Peyer's patch (tissue), 4 donors: Measurements from ENCODE around the gene APOL1. TPM values are rescaled to one million over a fixed set of nuclear protein-coding genes. Genes with fewer than 3 reads are reported as not detected.
"Not testable (repeated sequence)": the region's sequence is repeated elsewhere in the genome, so short reads cannot be mapped to it uniquely, and the experiment has no call there.

Experiments used
- DNase-seq, 3 donors: peaks; one replicate each; pipeline ENCODE4 v3.0.0-alpha.2; 2017 to 2019
- H3K27ac ChIP-seq, 4 donors: fragments of 200-600 bp; sonication (generic); one replicate each; pipeline ENCODE4 v1.5.1; 2016 to 2019
- H3K27me3 ChIP-seq, 2 donors: fragments of 200-600 bp; sonication (generic); one replicate each; pipeline ENCODE4 v1.5.1; 2019
- H3K36me3 ChIP-seq, 3 donors: fragments of 200-600 bp; sonication (generic); one replicate each; pipeline ENCODE4 v1.5.1; 2016 to 2019
- H3K4me1 ChIP-seq, 4 donors: fragments of 200-600 bp; sonication (generic); one replicate each; pipeline ENCODE4 v1.5.1; 2016 to 2019
- H3K4me3 ChIP-seq, 4 donors: fragments of 200-600 bp; sonication (generic); 1 replicate in 3 of 4; 2 replicates in 1 of 4; pipeline ENCODE4 v1.5.1; 2016 to 2019; ENCODE audit warnings: mild to moderate bottlenecking in 1 of 4
- H3K9me3 ChIP-seq, 4 donors: fragments of 200-600 bp; sonication (generic); one replicate each; pipeline ENCODE4 v1.5.1; 2016 to 2019; ENCODE audit warnings: mild to moderate bottlenecking in 1 of 4
- POLR2A ChIP-seq, 2 donors: fragments of 450-650 bp; IDR thresholded peaks; one replicate each; pipeline ENCODE4 v1.5.1; 2017; ENCODE audit warnings: antibody characterized with exemption in 2 of 2, mild to moderate bottlenecking in 2 of 2, moderate library complexity in 2 of 2
- total RNA-seq, 4 donors: library from RNA; depleted of rRNA; stranded (reverse); fragments of >200 nt; gene quantifications; one replicate each; pipeline ENCODE4 v1.1.0, GENCODE V29; 2016
- TF ChIP-seq, protein P1 (sequence below), 6 experiments: fragments of 450-650 bp in 4 of 6; fragments of 200-600 bp in 2 of 6; sonication (generic) in 1 of 6; IDR thresholded peaks; one replicate each; pipeline ENCODE4 v1.5.1; 2017 to 2019; ENCODE audit warnings: antibody characterized with exemption in 6 of 6, mild to moderate bottlenecking in 3 of 6, moderate library complexity in 1 of 6

Gene APOL1
- total RNA-seq, 4 donors from 2014 or later, result 12.2 to 23.9 (median 19.8) TPM

DNA sequence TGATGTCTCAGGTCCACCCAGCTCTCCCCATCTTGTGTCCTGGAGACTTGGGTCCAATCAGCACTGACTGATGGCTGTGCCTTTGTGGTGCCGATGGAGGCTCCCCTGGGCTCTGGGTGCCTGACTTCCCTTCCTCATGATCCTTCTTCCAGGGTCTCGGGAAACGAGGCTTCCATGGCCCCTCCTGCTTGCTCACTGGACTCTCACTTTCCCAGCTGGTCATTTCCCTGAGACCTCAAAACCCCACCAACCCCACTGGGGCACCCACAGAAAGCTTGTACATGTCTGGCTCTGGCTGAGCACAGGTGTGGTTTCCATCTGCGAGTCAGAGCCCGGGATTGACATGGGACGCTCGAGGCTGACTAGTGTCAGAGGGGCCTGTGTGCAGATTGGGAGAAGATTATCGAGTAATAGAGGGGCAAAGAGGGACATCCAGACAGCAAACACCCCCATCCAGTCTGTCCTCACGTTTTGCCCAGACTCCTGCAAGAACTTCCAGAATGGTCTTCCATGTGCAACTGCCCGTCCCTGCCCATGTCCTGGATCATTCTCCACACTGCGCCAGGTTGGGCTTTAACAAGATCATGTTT, 15.1 kb downstream of the APOL1 start:
- H3K4me3 ChIP-seq, result no peak overlapping the region
- TF ChIP-seq POLR2A (IDR thresholded peaks at IDR 0.05), result no peak
- TF ChIP-seq, protein P1, sequence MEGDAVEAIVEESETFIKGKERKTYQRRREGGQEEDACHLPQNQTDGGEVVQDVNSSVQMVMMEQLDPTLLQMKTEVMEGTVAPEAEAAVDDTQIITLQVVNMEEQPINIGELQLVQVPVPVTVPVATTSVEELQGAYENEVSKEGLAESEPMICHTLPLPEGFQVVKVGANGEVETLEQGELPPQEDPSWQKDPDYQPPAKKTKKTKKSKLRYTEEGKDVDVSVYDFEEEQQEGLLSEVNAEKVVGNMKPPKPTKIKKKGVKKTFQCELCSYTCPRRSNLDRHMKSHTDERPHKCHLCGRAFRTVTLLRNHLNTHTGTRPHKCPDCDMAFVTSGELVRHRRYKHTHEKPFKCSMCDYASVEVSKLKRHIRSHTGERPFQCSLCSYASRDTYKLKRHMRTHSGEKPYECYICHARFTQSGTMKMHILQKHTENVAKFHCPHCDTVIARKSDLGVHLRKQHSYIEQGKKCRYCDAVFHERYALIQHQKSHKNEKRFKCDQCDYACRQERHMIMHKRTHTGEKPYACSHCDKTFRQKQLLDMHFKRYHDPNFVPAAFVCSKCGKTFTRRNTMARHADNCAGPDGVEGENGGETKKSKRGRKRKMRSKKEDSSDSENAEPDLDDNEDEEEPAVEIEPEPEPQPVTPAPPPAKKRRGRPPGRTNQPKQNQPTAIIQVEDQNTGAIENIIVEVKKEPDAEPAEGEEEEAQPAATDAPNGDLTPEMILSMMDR (IDR thresholded peaks at IDR 0.05), result no peak
- H3K4me1 ChIP-seq, result no peaks in the 10 kb centered on the region
- H3K36me3 ChIP-seq, result peaks cover 0 to 23% (median 0%) of the 10 kb centered on the region in 3 donors
- DNase-seq, result peak in 1 of 3 donors; percentile 37
- H3K27ac ChIP-seq, result no peak overlapping the region
- no peaks in the 10 kb centered on the region for H3K27me3 ChIP-seq
- H3K9me3 ChIP-seq, result no peaks in the 10 kb centered on the region

- not testable (repeated sequence) for H3K9me3 ChIP-seq, H3K27me3 ChIP-seq, H3K36me3 ChIP-seq, H3K27ac ChIP-seq, H3K4me3 ChIP-seq, H3K4me1 ChIP-seq
- DNase-seq, result peak in 1 of 3 donors; percentile 27
Observed at GRCh38 chr22:36271231-36271630, 18.3 kb downstream of the APOL1 start.

DNA sequence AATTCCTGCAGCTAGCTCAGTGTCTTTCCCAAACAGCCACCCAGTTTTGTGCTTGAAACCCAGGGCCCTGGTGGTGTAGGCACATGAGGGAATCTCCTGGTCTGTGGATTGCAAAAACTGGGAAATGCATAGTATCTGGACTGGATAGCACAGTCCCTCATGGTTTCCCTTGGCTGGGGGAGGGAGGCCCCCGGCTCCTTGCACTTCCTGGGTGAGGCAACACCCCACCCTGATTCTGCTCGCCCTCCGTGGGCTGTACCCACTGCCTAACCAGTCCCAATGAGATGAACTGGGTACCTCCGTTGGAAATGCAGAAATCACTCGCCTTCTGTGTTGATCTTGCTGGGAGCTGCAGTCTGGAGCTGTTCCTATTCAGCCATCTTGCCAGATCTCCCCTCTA, 19.0 kb downstream of the APOL1 start:
- not testable (repeated sequence) for H3K4me1 ChIP-seq, H3K27ac ChIP-seq, H3K9me3 ChIP-seq, H3K36me3 ChIP-seq, H3K27me3 ChIP-seq, H3K4me3 ChIP-seq
- peak in 1 of 3 donors; percentile 18 for DNase-seq

- DNase-seq, result no peak
Observed at GRCh38 chr22:36274531-36274930, 21.6 kb downstream of the APOL1 start.

DNA sequence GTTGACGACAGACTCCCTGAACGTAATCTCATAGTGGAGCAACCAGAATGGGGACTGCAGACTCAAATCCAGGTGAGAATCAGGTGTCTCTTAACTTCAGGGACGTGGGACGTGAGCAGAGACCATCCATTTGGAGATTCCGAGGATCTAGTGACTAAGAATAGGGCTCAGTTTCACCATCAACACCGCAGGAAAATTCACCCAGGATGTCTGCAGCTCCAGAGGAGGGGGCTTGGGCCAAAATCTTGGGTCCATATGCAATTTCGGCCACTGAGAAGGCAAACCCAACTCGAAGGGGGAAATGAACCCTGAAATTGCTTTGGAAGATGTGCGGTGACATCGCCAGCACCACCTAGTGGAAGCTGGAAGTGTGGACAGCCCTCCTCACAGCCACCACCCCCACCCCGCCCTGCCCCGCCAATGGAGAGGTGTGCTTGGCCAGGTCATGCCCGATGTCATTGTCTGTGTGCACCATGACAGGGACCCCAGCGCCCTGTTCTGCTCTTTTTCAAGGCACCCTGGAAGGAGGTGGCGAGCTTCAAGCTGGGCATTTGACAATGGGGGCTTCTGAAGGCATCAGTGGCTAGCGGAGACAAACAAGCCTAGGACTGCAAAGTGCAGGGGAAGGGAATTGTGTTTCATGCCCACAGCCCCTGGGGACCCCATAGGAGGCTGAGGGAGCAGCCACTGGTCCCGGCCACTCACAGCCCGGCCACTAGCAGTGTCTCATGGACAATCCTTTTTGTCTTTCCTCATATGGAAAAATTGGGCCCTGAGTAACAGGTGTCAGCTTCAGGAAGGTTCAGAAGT, 24.8 kb downstream of the APOL1 start:
- H3K27ac ChIP-seq, result no peak overlapping the region
- H3K4me3 ChIP-seq, result no peak overlapping the region
- TF ChIP-seq, protein P1 (IDR thresholded peaks at IDR 0.05), result peak; percentile 62 to 80 (median 72)
- TF ChIP-seq POLR2A (IDR thresholded peaks at IDR 0.05), result no peak
- H3K36me3 ChIP-seq, result peaks cover 0 to 20% (median 0%) of the 10 kb centered on the region in 3 donors
- H3K27me3 ChIP-seq, result no peaks in the 10 kb centered on the region
- no peaks in the 10 kb centered on the region for H3K9me3 ChIP-seq
- H3K4me1 ChIP-seq, result peaks cover 0 to 9% (median 3%) of the 10 kb centered on the region in 4 donors
- peak; percentile 57 to 83 (median 76) for DNase-seq

More at GRCh38 chr22:36274531-36274930, 21.6 kb downstream of the APOL1 start:
- Histone ChIP-seq H3K36me3 (no peaks in the 10 kb centered on the region), H3K4me1 (peaks cover 0 to 9% (median 3%) of the 10 kb centered on the region in 4 donors), H3K4me3 (no peak overlapping the region), H3K9me3 (no peaks in the 10 kb centered on the region), H3K27me3 (no peaks in the 10 kb centered on the region), H3K27ac (no peak overlapping the region)
- TF ChIP-seq, protein P1 (IDR thresholded peaks at IDR 0.05), result no peak
- TF ChIP-seq POLR2A (IDR thresholded peaks at IDR 0.05), result no peak

DNA sequence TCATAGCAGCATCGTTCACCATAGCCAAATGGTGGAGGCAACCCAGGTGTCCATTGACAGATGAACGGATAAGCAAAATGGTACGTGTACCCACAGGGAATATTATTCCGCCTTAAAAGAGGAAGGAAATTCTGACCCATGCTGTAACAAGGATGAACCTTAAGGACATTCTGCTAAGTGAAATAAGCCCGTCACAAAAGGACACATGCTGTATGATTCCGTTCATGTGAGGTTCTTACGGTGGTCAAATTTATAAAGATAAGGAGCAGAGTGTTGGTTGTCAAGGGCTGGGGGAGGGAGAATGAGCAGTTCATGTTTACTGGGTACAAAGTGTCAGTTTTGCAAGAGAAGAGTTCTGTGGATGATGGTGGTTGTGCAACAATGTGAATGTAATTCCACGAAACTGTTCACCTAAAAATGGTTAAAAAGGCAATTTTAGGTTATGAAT, 26.3 kb downstream of the APOL1 start:
- Histone ChIP-seq H3K4me1 (peaks cover 0 to 9% (median 3%) of the 10 kb centered on the region in 4 donors), H3K27me3 (no peaks in the 10 kb centered on the region), H3K36me3 (peaks cover 0 to 36% (median 0%) of the 10 kb centered on the region in 3 donors), H3K4me3 (no peak overlapping the region), H3K27ac (no peak overlapping the region), H3K9me3 (no peaks in the 10 kb centered on the region)
- peak in 1 of 3 donors; percentile 15 for DNase-seq
- TF ChIP-seq, protein P1 (IDR thresholded peaks at IDR 0.05), result no peak
- TF ChIP-seq POLR2A (IDR thresholded peaks at IDR 0.05), result no peak
